ENCODE results near the gene COPS7A. TPM values are rescaled to one million over a fixed set of nuclear protein-coding genes. Genes with fewer than 3 reads are reported as not detected.

COPS7A gene
- total and polyA plus RNA-seq, 2 experiments from 2014 or later = 37.7 to 51.9 TPM

GRCh38 chr12:6699989-6700645, 23.7 kb upstream of the COPS7A start:
- ATAC-seq (peak; percentile 63), DNase-seq (ENCODE audit: low spot score) (peak; percentile 72)
- no peaks in the 10 kb centered on the region for H4K20me1 ChIP-seq (replicated peaks; ENCODE audit: insufficient read depth)
- peak overlapping the region; percentile 86 for H3K4me3 Mint-ChIP-seq
- TF ChIP-seq POLR2AphosphoS5 (IDR thresholded peaks at IDR 0.05; ENCODE audit: low read depth) = no peak
- peak overlapping the region; percentile 95 for H3K4me2 ChIP-seq
- H3K4me1 Mint-ChIP-seq = peaks cover 27% of the 10 kb centered on the region
- H3K27me3 Mint-ChIP-seq (ENCODE audit: insufficient read depth, low read depth, poor library complexity) = peaks cover 33% of the 10 kb centered on the region
- no peak overlapping the region for H3K27ac Mint-ChIP-seq
- peak overlapping the region; percentile 78; the same call in 1 of the 2 replicates for H2AFZ ChIP-seq
- H3K9me2 ChIP-seq (ENCODE audit: insufficient read depth) = no peaks in the 10 kb centered on the region
- H3F3A ChIP-seq (replicated peaks; ENCODE audit: low read depth) = peaks cover 14% of the 10 kb centered on the region; the same call in 1 of the 2 replicates
- H3K4me1 ChIP-seq (ENCODE audit: insufficient read depth) = peaks cover 15% of the 10 kb centered on the region
- H3K36me3 ChIP-seq (ENCODE audit: insufficient read depth) = no peaks in the 10 kb centered on the region
- no peak overlapping the region for H3K27ac ChIP-seq (ENCODE audit: low read depth)
- peaks cover 28% of the 10 kb centered on the region for H3K27me3 ChIP-seq (ENCODE audit: insufficient read depth)
- H3K79me2 ChIP-seq (replicated peaks; ENCODE audit: insufficient read depth) = 0 out of 2 replicates have a peak, but pooled peaks cover 3% of the 10 kb centered on the region
- peaks cover 6% of the 10 kb centered on the region; the same call in 2 of the 3 replicates for H3K36me3 Mint-ChIP-seq (ENCODE audit: low read depth)
- H3K9me3 Mint-ChIP-seq = peaks cover 4% of the 10 kb centered on the region; the same call in 2 of the 3 replicates
- peak overlapping the region; percentile 90 for H3K4me3 ChIP-seq

GRCh38 chr12:6700646-6701051, 23.2 kb upstream of the COPS7A start, which contains the start of gene PIANP:
Gene PIANP (minus strand): TSS chr12:6700815. CDS start chr12:6698061, 2,754 bp downstream.
- H3K27ac Mint-ChIP-seq = no peak within 1 kb of the TSS
- peak; percentile 50 for ATAC-seq
- TF ChIP-seq JUNB (IDR thresholded peaks at IDR 0.05; ENCODE audit: unreplicated experiment) (no peak), CTCF (conservative IDR thresholded peaks at IDR 0.05; ENCODE audit: low read depth in 2 of 2) (no peak), POLR2AphosphoS5 (IDR thresholded peaks at IDR 0.05; ENCODE audit: low read depth) (no peak), ZNF331 (CRISPR knock-in tag; IDR thresholded peaks at IDR 0.05; ENCODE audit: low read depth) (no peak), ZNF462 (CRISPR knock-in tag; IDR thresholded peaks at IDR 0.05) (no peak), EZH2phosphoT487 (IDR thresholded peaks at IDR 0.05; ENCODE audit: unreplicated experiment) (no peak), NANOG (IDR thresholded peaks at IDR 0.05; ENCODE audit: borderline replicate concordance) (no peak), CREB1 (CRISPR knock-in tag; IDR thresholded peaks at IDR 0.05; ENCODE audit: low read depth) (no peak), REST (IDR thresholded peaks at IDR 0.05; ENCODE audit: unreplicated experiment) (no peak)

More at GRCh38 chr12:6700646-6701051, 23.2 kb upstream of the COPS7A start, which contains the start of gene PIANP:
- H3K4me1 ChIP-seq (ENCODE audit: insufficient read depth) = peaks cover 15% of the 10 kb centered on the region
- no peaks in the 10 kb centered on the region for H4K20me1 ChIP-seq (replicated peaks; ENCODE audit: insufficient read depth)
- H3K4me3 Mint-ChIP-seq = peak within 1 kb of the TSS; percentile 86
- H3K4me3 ChIP-seq = peak within 1 kb of the TSS; percentile 90
- H3K27ac ChIP-seq (ENCODE audit: low read depth) = no peak within 1 kb of the TSS
- peaks cover 6% of the 10 kb centered on the region; the same call in 2 of the 3 replicates for H3K36me3 Mint-ChIP-seq (ENCODE audit: low read depth)
- peaks cover 28% of the 10 kb centered on the region for H3K27me3 ChIP-seq (ENCODE audit: insufficient read depth)
- 0 out of 2 replicates have a peak, but pooled peaks cover 3% of the 10 kb centered on the region for H3K79me2 ChIP-seq (replicated peaks; ENCODE audit: insufficient read depth)
- H3K4me1 Mint-ChIP-seq = peaks cover 27% of the 10 kb centered on the region
- H3K36me3 ChIP-seq (ENCODE audit: insufficient read depth) = no peaks in the 10 kb centered on the region
- H2AFZ ChIP-seq = peak within 1 kb of the TSS; percentile 97
- DNase-seq (ENCODE audit: low spot score) = peak; percentile 58
- no peaks in the 10 kb centered on the region for H3K9me2 ChIP-seq (ENCODE audit: insufficient read depth)
- H3K4me2 ChIP-seq = peak within 1 kb of the TSS; percentile 95
- H3K27me3 Mint-ChIP-seq (ENCODE audit: insufficient read depth, low read depth, poor library complexity) = peaks cover 36% of the 10 kb centered on the region
- peaks cover 4% of the 10 kb centered on the region for H3K9me3 Mint-ChIP-seq
- H3F3A ChIP-seq (replicated peaks; ENCODE audit: low read depth) = peaks cover 14% of the 10 kb centered on the region; the same call in 1 of the 2 replicates
